HUES48 (cell line): Measurements from ENCODE around the gene LAMA1.

Experiments
- H3K27ac ChIP-seq: one replicate; pipeline ENCODE4 v1.7.0; 2013; ENCODE audit warnings: low read depth, low read length, inconsistent platforms
- H3K27me3 ChIP-seq: 2 replicates; pipeline ENCODE4 v1.6.1; 2013; ENCODE audit warnings: mild to moderate bottlenecking, low read length; ENCODE audit not compliant: control insufficient read depth, insufficient read depth
- H3K36me3 ChIP-seq: 2 replicates; pipeline ENCODE4 v1.6.1; 2013; ENCODE audit warnings: low read length; ENCODE audit not compliant: control insufficient read depth, insufficient read depth
- H3K4me1 ChIP-seq: 2 replicates; pipeline ENCODE4 v1.6.1; 2013; ENCODE audit warnings: mild to moderate bottlenecking, low read length; ENCODE audit not compliant: control insufficient read depth, insufficient read depth
- H3K4me3 ChIP-seq: 2 replicates; pipeline ENCODE4 v1.5.1; 2013; ENCODE audit warnings: mild to moderate bottlenecking, low read depth, low read length
- H3K9ac ChIP-seq: 2 replicates; pipeline ENCODE4 v1.6.1; 2013; ENCODE audit warnings: mild to moderate bottlenecking, low read depth, low read length, moderate library complexity
- H3K9me3 ChIP-seq: 2 replicates; pipeline ENCODE4 v1.6.1; 2013; ENCODE audit warnings: low read length; ENCODE audit not compliant: control insufficient read depth, insufficient read depth

LAMA1 gene

GRCh38 chr18:6929370-6930102 lies 188.1 kb downstream of the LAMA1 start:
- Histone ChIP-seq H3K4me3 (no peak overlapping the region), H3K4me1 (no peaks in the 10 kb centered on the region), H3K9me3 (no peaks in the 10 kb centered on the region), H3K27ac (no peak overlapping the region), H3K9ac (no peak overlapping the region), H3K36me3 (no peaks in the 10 kb centered on the region), H3K27me3 (no peaks in the 10 kb centered on the region)

GRCh38 chr18:6928359-6928758 lies 189.2 kb downstream of the LAMA1 start:
- H3K4me3 ChIP-seq: no peak overlapping the region
- no peaks in the 10 kb centered on the region for H3K36me3 ChIP-seq
- no peaks in the 10 kb centered on the region for H3K4me1 ChIP-seq
- no peak overlapping the region for H3K9ac ChIP-seq
- no peak overlapping the region for H3K27ac ChIP-seq
- no peaks in the 10 kb centered on the region for H3K9me3 ChIP-seq
- H3K27me3 ChIP-seq: no peaks in the 10 kb centered on the region

- H3K27me3 ChIP-seq: no peaks in the 10 kb centered on the region
- no peak overlapping the region for H3K9ac ChIP-seq
- H3K4me1 ChIP-seq: no peaks in the 10 kb centered on the region
- H3K36me3 ChIP-seq: no peaks in the 10 kb centered on the region
- no peaks in the 10 kb centered on the region for H3K9me3 ChIP-seq
- no peak overlapping the region for H3K4me3 ChIP-seq
- H3K27ac ChIP-seq: no peak overlapping the region
These were observed 190.4 kb downstream of the LAMA1 start for GRCh38 chr18:6927153-6927552.

- H3K4me3 ChIP-seq: no peak overlapping the region
- no peaks in the 10 kb centered on the region for H3K27me3 ChIP-seq
- H3K4me1 ChIP-seq: no peaks in the 10 kb centered on the region
- H3K9ac ChIP-seq: no peak overlapping the region
- H3K36me3 ChIP-seq: no peaks in the 10 kb centered on the region
- H3K27ac ChIP-seq: no peak overlapping the region
- no peaks in the 10 kb centered on the region for H3K9me3 ChIP-seq
These were observed 194.4 kb downstream of the LAMA1 start for GRCh38 chr18:6923220-6923619.

GRCh38 chr18:6921571-6921970 lies 196.0 kb downstream of the LAMA1 start:
- Histone ChIP-seq H3K4me1 (no peaks in the 10 kb centered on the region), H3K4me3 (no peak overlapping the region), H3K27me3 (no peaks in the 10 kb centered on the region), H3K9ac (no peak overlapping the region), H3K27ac (no peak overlapping the region), H3K36me3 (no peaks in the 10 kb centered on the region), H3K9me3 (no peaks in the 10 kb centered on the region)

- Histone ChIP-seq H3K9ac (no peak overlapping the region), H3K36me3 (no peaks in the 10 kb centered on the region), H3K9me3 (no peaks in the 10 kb centered on the region), H3K27me3 (no peaks in the 10 kb centered on the region), H3K4me1 (no peaks in the 10 kb centered on the region), H3K27ac (no peak overlapping the region), H3K4me3 (no peak overlapping the region)
These were observed 197.3 kb downstream of the LAMA1 start for GRCh38 chr18:6920099-6920955.

GRCh38 chr18:6917072-6917471 lies 200.5 kb downstream of the LAMA1 start:
- Histone ChIP-seq H3K9me3 (no peaks in the 10 kb centered on the region), H3K27ac (no peak overlapping the region), H3K27me3 (no peaks in the 10 kb centered on the region), H3K4me3 (no peak overlapping the region), H3K9ac (no peak overlapping the region), H3K4me1 (no peaks in the 10 kb centered on the region), H3K36me3 (no peaks in the 10 kb centered on the region)

GRCh38 chr18:6901286-6901926 lies 216.2 kb downstream of the LAMA1 start:
- Histone ChIP-seq H3K4me3 (no peak overlapping the region), H3K36me3 (no peaks in the 10 kb centered on the region; the same call in 1 of the 2 replicates), H3K27ac (no peak overlapping the region), H3K9ac (no peak overlapping the region), H3K4me1 (0 out of 2 replicates have a peak, but pooled peaks cover 3% of the 10 kb centered on the region), H3K27me3 (no peaks in the 10 kb centered on the region), H3K9me3 (no peaks in the 10 kb centered on the region)

- Histone ChIP-seq H3K27ac (no peak overlapping the region), H3K9ac (no peak overlapping the region), H3K4me1 (no peaks in the 10 kb centered on the region), H3K27me3 (no peaks in the 10 kb centered on the region), H3K4me3 (no peak overlapping the region), H3K9me3 (no peaks in the 10 kb centered on the region), H3K36me3 (peaks cover 5% of the 10 kb centered on the region)
These were observed 225.8 kb downstream of the LAMA1 start for GRCh38 chr18:6891788-6892187.
